Activated CD4-positive, alpha-beta memory T cell treated with anti-CD3 and anti-CD28 coated beads for 36 hours (primary cell): ENCODE data around the gene REELD1. TPM values are rescaled to one million over a fixed set of nuclear protein-coding genes. Genes with fewer than 3 reads are reported as not detected.

Experiments
- CTCF ChIA-PET: fragments of 350-600 bp; sonication (Branson Sonifier 250); formaldehyde crosslinking; loops from one replicate; lab custom pipeline; 2021; ENCODE audit warnings: antibody characterized with exemption, inconsistent platforms; lab: Charles Lee
- POLR2A ChIA-PET: fragments of 350-600 bp; sonication (Branson Sonifier 250); formaldehyde crosslinking; loops from one replicate; lab custom pipeline; 2021; ENCODE audit warnings: antibody characterized with exemption; lab: Charles Lee
- DNase-seq: peaks from one replicate; pipeline ENCODE4 v3.0.0-alpha.2; 2020
- H3K27ac Mint-ChIP-seq: one replicate; pipeline ENCODE4 v1.8.0; 2021; ENCODE audit warnings: mixed read lengths
- H3K27me3 Mint-ChIP-seq: one replicate; pipeline ENCODE4 v1.8.0; 2021; ENCODE audit warnings: mixed read lengths
- H3K36me3 Mint-ChIP-seq: one replicate; pipeline ENCODE4 v1.8.0; 2021; ENCODE audit warnings: mixed read lengths
- H3K4me1 Mint-ChIP-seq: one replicate; pipeline ENCODE4 v1.8.0; 2021; ENCODE audit warnings: low read depth, mixed read lengths
- H3K4me3 Mint-ChIP-seq: one replicate; pipeline ENCODE4 v1.8.0; 2021; ENCODE audit warnings: mild to moderate bottlenecking, mixed read lengths
- H3K9me3 Mint-ChIP-seq: one replicate; pipeline ENCODE4 v1.8.0; 2021; ENCODE audit warnings: mixed read lengths
- intact Hi-C: fragments of 100-400 bp; cut with micrococcal nuclease; formaldehyde crosslinking; loops from one replicate; pipeline ENCODE4 v1.15.1; 2023
- total RNA-seq, 2 experiments: library from RNA; stranded (reverse); gene quantifications; one replicate each; pipeline ENCODE4 v1.2.3, GENCODE V29; 2021

Gene REELD1
- total RNA-seq, 2 experiments from 2014 or later: 0.21 TPM; not detected in 1

GRCh38 chr4:146247356-146247755 is 33.0 kb downstream of the REELD1 start:
- Mint-ChIP-seq H3K36me3 (no peaks in the 10 kb centered on the region), H3K4me1 (peaks cover 32% of the 10 kb centered on the region), H3K4me3 (no peak overlapping the region), H3K27me3 (no peaks in the 10 kb centered on the region), H3K9me3 (no peaks in the 10 kb centered on the region), H3K27ac (no peak overlapping the region)
- POLR2A ChIA-PET: no interaction called here
- CTCF ChIA-PET: interaction anchor here (1.5 kb wide), 1 partner anchor 850 kb away, joined by 6 read pairs; no protein-coding TSS in a partner anchor
- DNase-seq: no peak
- intact Hi-C loops: no loop called here

DNA sequence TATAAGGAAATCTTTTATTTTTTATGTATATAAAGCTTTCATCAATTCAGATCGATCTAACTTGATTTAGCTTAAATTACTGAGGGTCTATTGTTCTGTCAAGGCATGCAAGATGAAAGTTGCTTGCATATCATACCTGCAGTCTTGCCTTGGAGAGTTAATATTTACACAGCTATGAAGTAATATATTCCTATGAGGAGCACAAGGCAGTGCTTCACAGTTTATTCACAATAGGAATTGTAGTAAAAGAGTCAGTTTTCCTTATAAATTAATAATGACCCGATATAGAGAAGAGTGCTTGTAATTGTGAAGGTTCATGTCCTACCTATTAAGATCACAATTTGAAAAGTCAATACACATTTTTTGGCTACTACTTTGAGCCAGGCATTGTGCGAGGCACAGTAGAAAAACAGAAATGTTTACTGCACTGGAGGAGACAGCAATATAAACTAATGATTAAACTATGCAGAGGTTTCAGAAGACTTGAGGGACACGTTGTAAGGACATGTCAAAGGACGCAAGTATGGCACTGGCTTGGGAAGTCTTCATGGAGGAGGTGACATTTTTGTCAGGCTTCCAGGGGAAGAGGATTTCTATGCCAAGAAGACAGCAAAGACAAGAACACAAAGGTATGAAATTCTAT is 38.8 kb downstream of the REELD1 start:
- no peaks in the 10 kb centered on the region for H3K4me1 Mint-ChIP-seq
- no peak overlapping the region for H3K27ac Mint-ChIP-seq
- no peaks in the 10 kb centered on the region for H3K9me3 Mint-ChIP-seq
- H3K4me3 Mint-ChIP-seq: no peak overlapping the region
- intact Hi-C loops: no loop called here
- peaks cover 1% of the 10 kb centered on the region for H3K36me3 Mint-ChIP-seq
- no peak for DNase-seq
- CTCF ChIA-PET: interaction anchor here (1.2 kb wide), 1 partner anchor 844 kb away, joined by 3 read pairs; no protein-coding TSS in a partner anchor
- POLR2A ChIA-PET: no interaction called here
- H3K27me3 Mint-ChIP-seq: no peaks in the 10 kb centered on the region

DNA sequence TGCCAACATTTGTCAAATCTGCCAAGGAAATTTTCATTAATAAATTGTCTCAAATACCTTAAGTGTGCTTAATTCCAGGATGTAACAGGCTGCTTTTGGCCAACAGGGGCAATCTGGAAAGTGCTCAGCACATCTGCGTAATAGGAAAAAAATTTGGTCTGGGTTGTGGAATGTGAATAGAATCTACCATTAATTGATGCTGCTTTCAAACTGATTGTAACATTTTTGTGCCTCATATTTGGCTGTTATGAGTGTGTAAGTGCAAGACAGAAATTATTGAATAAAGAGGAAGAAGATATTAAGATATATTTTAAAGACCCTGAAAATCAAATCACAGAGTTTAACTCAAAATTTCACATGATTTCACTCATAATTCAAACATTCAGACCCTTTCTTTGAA is 41.1 kb downstream of the REELD1 start:
- Mint-ChIP-seq H3K36me3 (peaks cover 4% of the 10 kb centered on the region), H3K27ac (no peak overlapping the region), H3K4me3 (no peak overlapping the region), H3K9me3 (no peaks in the 10 kb centered on the region), H3K4me1 (no peaks in the 10 kb centered on the region), H3K27me3 (no peaks in the 10 kb centered on the region)
- intact Hi-C loops: no loop called here
- ChIA-PET CTCF (no interaction called here), POLR2A (no interaction called here)
- no peak for DNase-seq

GRCh38 chr4:146255874-146256273 is 41.5 kb downstream of the REELD1 start:
- H3K27ac Mint-ChIP-seq: no peak overlapping the region
- intact Hi-C loops: no loop called here
- H3K36me3 Mint-ChIP-seq: peaks cover 4% of the 10 kb centered on the region
- POLR2A ChIA-PET: no interaction called here
- no peaks in the 10 kb centered on the region for H3K27me3 Mint-ChIP-seq
- H3K4me3 Mint-ChIP-seq: no peak overlapping the region
- DNase-seq: no peak
- no peaks in the 10 kb centered on the region for H3K9me3 Mint-ChIP-seq
- CTCF ChIA-PET: no interaction called here
- no peaks in the 10 kb centered on the region for H3K4me1 Mint-ChIP-seq

GRCh38 chr4:146256328-146256727 is 42.0 kb downstream of the REELD1 start:
- H3K27ac Mint-ChIP-seq: no peak overlapping the region

DNA sequence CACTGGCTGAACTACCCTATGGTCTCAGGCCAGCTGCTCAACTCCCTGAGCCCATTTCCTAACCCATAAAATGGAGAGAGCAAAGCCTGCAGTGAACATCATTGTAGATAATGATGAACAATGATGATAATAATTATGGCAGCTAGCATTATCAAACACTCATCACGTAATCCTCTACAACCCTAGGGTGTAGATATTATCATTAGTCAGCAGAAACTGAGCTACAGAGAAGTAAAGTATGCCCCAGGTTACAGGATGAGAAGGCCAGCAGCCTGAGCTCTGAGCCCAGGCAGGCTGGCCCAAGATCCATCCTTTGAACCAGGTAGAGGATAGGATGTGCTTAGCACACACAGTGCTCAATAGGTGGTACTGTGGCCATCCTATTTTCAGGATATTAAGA is 43.2 kb downstream of the REELD1 start:
- ChIA-PET CTCF (no interaction called here), POLR2A (no interaction called here)
- Mint-ChIP-seq H3K9me3 (no peaks in the 10 kb centered on the region), H3K4me3 (no peak overlapping the region), H3K36me3 (peaks cover 4% of the 10 kb centered on the region), H3K27me3 (no peaks in the 10 kb centered on the region), H3K4me1 (no peaks in the 10 kb centered on the region), H3K27ac (no peak overlapping the region)
- intact Hi-C loops: no loop called here
- DNase-seq: no peak

More at GRCh38 chr4:146256328-146256727, 42.0 kb downstream of the REELD1 start:
- POLR2A ChIA-PET: no interaction called here
- no peaks in the 10 kb centered on the region for H3K9me3 Mint-ChIP-seq
- DNase-seq: no peak
- H3K27me3 Mint-ChIP-seq: no peaks in the 10 kb centered on the region
- H3K36me3 Mint-ChIP-seq: peaks cover 4% of the 10 kb centered on the region
- H3K4me3 Mint-ChIP-seq: no peak overlapping the region
- intact Hi-C loops: no loop called here
- CTCF ChIA-PET: no interaction called here
- no peaks in the 10 kb centered on the region for H3K4me1 Mint-ChIP-seq

- ChIA-PET CTCF (interaction anchor here (1.3 kb wide), 1 partner anchor 16 kb away, joined by 3 read pairs; no protein-coding TSS in a partner anchor), POLR2A (no interaction called here)
- no peak overlapping the region for H3K4me3 Mint-ChIP-seq
- DNase-seq: no peak
- peaks cover 3% of the 10 kb centered on the region for H3K36me3 Mint-ChIP-seq
- no peaks in the 10 kb centered on the region for H3K9me3 Mint-ChIP-seq
- no peaks in the 10 kb centered on the region for H3K27me3 Mint-ChIP-seq
- no peak overlapping the region for H3K27ac Mint-ChIP-seq
- intact Hi-C loops: no loop called here
- H3K4me1 Mint-ChIP-seq: no peaks in the 10 kb centered on the region
Measured at GRCh38 chr4:146260521-146260920, 46.2 kb downstream of the REELD1 start.

GRCh38 chr4:146261041-146261440 is 46.7 kb downstream of the REELD1 start:
- Mint-ChIP-seq H3K36me3 (peaks cover 2% of the 10 kb centered on the region), H3K4me1 (no peaks in the 10 kb centered on the region), H3K27ac (no peak overlapping the region), H3K27me3 (no peaks in the 10 kb centered on the region), H3K9me3 (no peaks in the 10 kb centered on the region), H3K4me3 (no peak overlapping the region)
- no peak for DNase-seq
- POLR2A ChIA-PET: no interaction called here
- intact Hi-C loops: no loop called here
- CTCF ChIA-PET: no interaction called here

- ChIA-PET POLR2A (no interaction called here), CTCF (no interaction called here)
- DNase-seq: no peak
- H3K27me3 Mint-ChIP-seq: no peaks in the 10 kb centered on the region
- no peaks in the 10 kb centered on the region for H3K4me1 Mint-ChIP-seq
- no peak overlapping the region for H3K4me3 Mint-ChIP-seq
- intact Hi-C loops: no loop called here
- no peak overlapping the region for H3K27ac Mint-ChIP-seq
- no peaks in the 10 kb centered on the region for H3K9me3 Mint-ChIP-seq
- H3K36me3 Mint-ChIP-seq: no peaks in the 10 kb centered on the region
Measured at GRCh38 chr4:146263793-146264192, 49.5 kb downstream of the REELD1 start.

- ChIA-PET POLR2A (no interaction called here), CTCF (interaction anchor here (0.8 kb wide), 1 partner anchor 171 kb away, joined by 3 read pairs; no protein-coding TSS in a partner anchor)
- Mint-ChIP-seq H3K36me3 (no peaks in the 10 kb centered on the region), H3K4me3 (no peak overlapping the region), H3K27ac (no peak overlapping the region), H3K4me1 (no peaks in the 10 kb centered on the region), H3K27me3 (no peaks in the 10 kb centered on the region), H3K9me3 (no peaks in the 10 kb centered on the region)
- DNase-seq: no peak
- intact Hi-C loops: no loop called here
Measured at GRCh38 chr4:146265950-146266490, 51.7 kb downstream of the REELD1 start.

- CTCF ChIA-PET: no interaction called here
- no peak for DNase-seq
- H3K27ac Mint-ChIP-seq: no peak overlapping the region
- no peak overlapping the region for H3K4me3 Mint-ChIP-seq
- no peaks in the 10 kb centered on the region for H3K9me3 Mint-ChIP-seq
- no peaks in the 10 kb centered on the region for H3K27me3 Mint-ChIP-seq
- POLR2A ChIA-PET: no interaction called here
- no peaks in the 10 kb centered on the region for H3K4me1 Mint-ChIP-seq
- no peaks in the 10 kb centered on the region for H3K36me3 Mint-ChIP-seq
- intact Hi-C loops: no loop called here
Measured at GRCh38 chr4:146267826-146268225, 53.5 kb downstream of the REELD1 start.

GRCh38 chr4:146269228-146269653 is 54.9 kb downstream of the REELD1 start:
- POLR2A ChIA-PET: no interaction called here

DNA sequence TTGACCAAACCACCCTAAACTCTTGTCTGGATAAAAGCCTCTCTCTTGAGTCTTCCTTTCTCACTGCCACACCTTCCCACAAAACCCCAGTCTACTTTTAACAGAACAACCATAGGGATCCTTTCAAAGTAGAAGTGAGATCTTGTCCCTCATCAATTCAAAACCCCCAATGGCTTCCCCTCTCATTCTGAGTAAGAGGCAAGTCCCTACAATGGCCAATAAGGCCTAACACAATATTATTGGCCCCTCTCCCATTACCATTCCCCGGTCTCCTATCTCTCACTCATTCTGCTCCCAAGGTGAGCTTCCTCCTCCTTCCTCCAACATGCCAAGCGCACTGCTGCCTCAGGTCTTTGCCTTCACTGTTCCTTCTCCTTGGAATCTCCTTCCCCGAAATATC is 57.1 kb downstream of the REELD1 start:
- DNase-seq: no peak
- intact Hi-C loops: no loop called here
- POLR2A ChIA-PET: no interaction called here
- H3K36me3 Mint-ChIP-seq: no peaks in the 10 kb centered on the region
- no peaks in the 10 kb centered on the region for H3K9me3 Mint-ChIP-seq
- peaks cover 5% of the 10 kb centered on the region for H3K4me1 Mint-ChIP-seq
- no peak overlapping the region for H3K4me3 Mint-ChIP-seq
- CTCF ChIA-PET: no interaction called here
- H3K27ac Mint-ChIP-seq: no peak overlapping the region
- H3K27me3 Mint-ChIP-seq: no peaks in the 10 kb centered on the region

More at GRCh38 chr4:146269228-146269653, 54.9 kb downstream of the REELD1 start:
- DNase-seq: no peak
- H3K9me3 Mint-ChIP-seq: no peaks in the 10 kb centered on the region
- no peaks in the 10 kb centered on the region for H3K27me3 Mint-ChIP-seq
- intact Hi-C loops: no loop called here
- H3K4me3 Mint-ChIP-seq: no peak overlapping the region
- H3K27ac Mint-ChIP-seq: no peak overlapping the region
- peaks cover 3% of the 10 kb centered on the region for H3K4me1 Mint-ChIP-seq
- no peaks in the 10 kb centered on the region for H3K36me3 Mint-ChIP-seq
- CTCF ChIA-PET: no interaction called here
